Endothelial cell of umbilical vein (primary cell): ENCODE data around the gene PDGFRB. TPM values are rescaled to one million over a fixed set of nuclear protein-coding genes. Genes with fewer than 3 reads are reported as not detected.

Experiments used
- BruUV-seq: library from RNA; stranded (reverse); fragments of 400-500 nt; replicated peaks from 2 replicates; lab custom pipeline; 2021; lab: Mats Ljungman, UMichigan
- CTCF ChIA-PET: fragments of 300-600, 350-600 bp; sonication (Branson Sonifier 250); formaldehyde crosslinking; loops from one replicate; lab custom pipeline; 2021; ENCODE audit warnings: antibody characterized with exemption, inconsistent platforms; lab: Charles Lee
- POLR2A ChIA-PET: fragments of 300-600, 350-600 bp; sonication (Branson Sonifier 250); formaldehyde crosslinking; loops from one replicate; lab custom pipeline; 2021; ENCODE audit warnings: antibody characterized with exemption, inconsistent platforms; lab: Charles Lee
- DNase-seq: peaks from one replicate; pipeline ENCODE4 v3.0.0-alpha.2; 2011; ENCODE audit warnings: low read depth, low spot score
- FAIRE-seq: peaks from 2 replicates; lab custom pipeline; 2011; peaks lifted over from hg19 to GRCh38; lab: Jason Lieb, UNC
- H2AFZ ChIP-seq: 2 replicates; pipeline ENCODE4 v1.6.0; 2012; ENCODE audit warnings: low read depth, low read length, control low read depth, inconsistent platforms
- H3K27ac ChIP-seq: 2 replicates; pipeline ENCODE4 v1.5.1; 2011; ENCODE audit warnings: low read depth, mild to moderate bottlenecking, control low read depth, low read length, moderate library complexity; ENCODE audit not compliant: insufficient read depth
- H3K27me3 ChIP-seq, 2 experiments: 2 replicates each; pipeline versions ENCODE4 v1.6.0 to v1.6.1; 2011; ENCODE audit warnings: low read length in 2 of 2, mixed read lengths in 1 of 2; ENCODE audit not compliant: control insufficient read depth in 2 of 2, insufficient read depth in 2 of 2
- H3K36me3 ChIP-seq, 2 experiments: 2 replicates in 1 of 2; 3 replicates in 1 of 2; pipeline ENCODE4 v1.5.1; 2011; ENCODE audit warnings: low read length in 2 of 2, mild to moderate bottlenecking in 1 of 2, moderate library complexity in 1 of 2; ENCODE audit not compliant: control insufficient read depth in 2 of 2, insufficient read depth in 2 of 2; ENCODE audit errors: extremely low read depth in 1 of 2
- H3K4me1 ChIP-seq: 3 replicates; pipeline ENCODE4 v1.5.1; 2011; ENCODE audit warnings: mild to moderate bottlenecking, low read length; ENCODE audit not compliant: control insufficient read depth, insufficient read depth; ENCODE audit errors: extremely low read depth
- H3K4me2 ChIP-seq: 2 replicates; pipeline ENCODE4 v1.6.1; 2011; ENCODE audit warnings: low read length, control low read depth, mixed read lengths; ENCODE audit not compliant: insufficient read depth
- H3K4me3 ChIP-seq, 3 experiments: fragments of 200-600 bp in 1 of 3; sonication (generic), shearing (Covaris generic) in 1 of 3; replicated peaks in 1 of 3; 2 replicates each; pipeline ENCODE4 v1.5.1; 2011 to 2016; ENCODE audit warnings: control low read depth in 3 of 3, low read length in 3 of 3, mild to moderate bottlenecking in 2 of 3, inconsistent platforms in 1 of 3, low read depth in 1 of 3, moderate library complexity in 1 of 3; ENCODE audit not compliant: insufficient read depth in 1 of 3
- H3K79me2 ChIP-seq: 2 replicates; pipeline ENCODE4 v1.6.0; 2012; ENCODE audit warnings: low read length, inconsistent platforms; ENCODE audit not compliant: control insufficient read depth, insufficient read depth
- H3K9ac ChIP-seq: replicated peaks from 2 replicates; pipeline ENCODE3; 2011; ENCODE audit warnings: low read length, control low read depth; ENCODE audit not compliant: insufficient read depth; ENCODE audit errors: extremely low read depth
- H3K9me1 ChIP-seq: replicated peaks from 3 replicates; pipeline ENCODE4 v1.6.0; 2011; ENCODE audit warnings: mild to moderate bottlenecking, low read length; ENCODE audit not compliant: control insufficient read depth, insufficient read depth; ENCODE audit errors: extremely low read depth
- H3K9me3 ChIP-seq: replicated peaks from 2 replicates; pipeline ENCODE4 v1.5.1; 2012; ENCODE audit warnings: low read length, inconsistent platforms; ENCODE audit not compliant: control insufficient read depth, insufficient read depth
- H4K20me1 ChIP-seq: replicated peaks from 2 replicates; pipeline ENCODE3; 2011; ENCODE audit warnings: mild to moderate bottlenecking, low read length; ENCODE audit not compliant: control insufficient read depth, insufficient read depth; ENCODE audit errors: extremely low read depth
- EZH2 ChIP-seq: IDR thresholded peaks from 2 replicates; pipeline ENCODE4 v1.6.1; 2012; ENCODE audit warnings: borderline replicate concordance, low read depth, mild to moderate bottlenecking, moderate library complexity, low read length, inconsistent platforms; ENCODE audit not compliant: severe bottlenecking
- FOS ChIP-seq: IDR thresholded peaks from 2 replicates; pipeline ENCODE4 v1.6.1; 2011; ENCODE audit warnings: mild to moderate bottlenecking, low read length, moderate library complexity, borderline replicate concordance; ENCODE audit not compliant: insufficient read depth
- GATA2 ChIP-seq: IDR thresholded peaks from 2 replicates; pipeline ENCODE4 v1.7.0; 2011; ENCODE audit warnings: low read depth, mild to moderate bottlenecking, moderate library complexity, mixed read lengths, low read length; ENCODE audit not compliant: insufficient read length, insufficient read depth
- JUN ChIP-seq: IDR thresholded peaks from 2 replicates; pipeline ENCODE4 v1.6.1; 2011; ENCODE audit warnings: borderline replicate concordance, low read depth; ENCODE audit not compliant: insufficient read length, insufficient read depth
- MYC ChIP-seq: IDR thresholded peaks from one replicate; pipeline ENCODE4 v1.6.1; 2011; ENCODE audit warnings: mild to moderate bottlenecking, low read depth, low read length
- POLR2A ChIP-seq: IDR thresholded peaks from 2 replicates; pipeline ENCODE4 v1.6.1; 2012; ENCODE audit warnings: low read depth, mild to moderate bottlenecking, control low read depth, low read length
- POLR2AphosphoS5 ChIP-seq: IDR thresholded peaks from 2 replicates; pipeline ENCODE4 v1.6.1; 2012; ENCODE audit warnings: low read depth, mild to moderate bottlenecking, control low read depth, low read length, moderate library complexity; ENCODE audit not compliant: insufficient read depth
- dilution Hi-C: fragments of 300-500 bp; cut with MboI; formaldehyde crosslinking; loops from one replicate; pipeline ENCODE4 v1.15.0; 2019; ENCODE audit warnings: low sequenced_read_pairs; ENCODE audit not compliant: extremely low pct_ligation_motif_present
- intact Hi-C: fragments of 100-400 bp; cut with micrococcal nuclease; formaldehyde crosslinking; loops from one replicate; pipeline ENCODE4 v1.10.0; 2022
- polyA plus RNA-seq, 4 experiments: library from polyadenylated mRNA; depleted of rRNA in 3 of 4; stranded (reverse) in 3 of 4; unstranded in 1 of 4; fragments of >200 nt; gene quantifications; 2 replicates each; pipeline versions ENCODE4 v1.2.1 to v1.2.3, GENCODE V29; 2011 to 2012; ENCODE audit warnings: missing spikeins in 1 of 4
- total RNA-seq: library from RNA; stranded (reverse); gene quantifications from 2 replicates; pipeline ENCODE4 v1.2.3, GENCODE V29; 2021
- TF ChIP-seq, protein P1 (sequence below), 2 donors: IDR thresholded peaks; 1 replicate in 1 of 2; 2 replicates in 1 of 2; pipeline ENCODE4 v1.5.1; 2011; ENCODE audit warnings: low read length in 2 of 2, mild to moderate bottlenecking in 2 of 2, moderate library complexity in 2 of 2, control low read depth in 1 of 2, inconsistent platforms in 1 of 2, low read depth in 1 of 2; ENCODE audit not compliant: insufficient read depth in 1 of 2; ENCODE audit errors: extremely low read depth in 1 of 2
- TF ChIP-seq, protein P2 (sequence below): IDR thresholded peaks from 2 replicates; pipeline ENCODE4 v1.6.1; 2011; ENCODE audit not compliant: insufficient read depth, insufficient read length

Gene PDGFRB
- total and polyA plus RNA-seq, 2 donors (not counting 3 experiments of a cell fraction or from before 2014, with no cell fraction given): 1.4 to 1.7 TPM

DNA sequence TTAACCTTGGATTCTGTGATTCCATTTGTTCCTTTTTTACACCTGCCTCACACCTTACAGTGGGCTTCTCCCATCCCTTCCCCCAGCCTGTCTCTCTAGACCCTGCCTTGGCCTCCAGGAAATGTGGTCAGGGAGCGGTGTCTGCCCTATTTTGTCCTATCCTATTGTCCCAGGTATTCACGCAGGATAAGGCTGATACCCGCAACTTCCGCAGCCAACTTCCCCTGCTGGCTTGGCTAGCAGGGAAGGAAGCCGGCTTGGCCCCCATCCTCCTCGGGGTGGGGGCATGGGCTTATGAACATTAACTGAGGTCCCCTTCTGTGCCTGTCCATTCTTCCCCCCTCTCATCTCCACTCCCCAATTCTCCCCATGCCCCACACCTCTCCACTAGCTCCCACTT, 72.8 kb downstream of the PDGFRB start:
- DNase-seq (no peak), FAIRE-seq (peak; percentile 33)
- Histone ChIP-seq H3K4me2 (peak overlapping the region; percentile 34), H3K9me3 (no peaks in the 10 kb centered on the region), H3K27me3 (peaks cover 15% of the 10 kb centered on the region in 2 experiments), H3K36me3 (no peaks in the 10 kb centered on the region), H2AFZ (no peak overlapping the region), H3K9ac (no peak overlapping the region), H3K27ac (no peak overlapping the region), H3K4me1 (peaks cover 17% of the 10 kb centered on the region), H3K4me3 (no peak overlapping the region), H4K20me1 (no peaks in the 10 kb centered on the region), H3K9me1 (no peaks in the 10 kb centered on the region), H3K79me2 (no peaks in the 10 kb centered on the region)
- TF ChIP-seq MYC (no peak), EZH2 (no peak), FOS (no peak), POLR2A (no peak), GATA2 (no peak), POLR2AphosphoS5 (no peak), JUN (no peak)
- TF ChIP-seq, protein P1, sequence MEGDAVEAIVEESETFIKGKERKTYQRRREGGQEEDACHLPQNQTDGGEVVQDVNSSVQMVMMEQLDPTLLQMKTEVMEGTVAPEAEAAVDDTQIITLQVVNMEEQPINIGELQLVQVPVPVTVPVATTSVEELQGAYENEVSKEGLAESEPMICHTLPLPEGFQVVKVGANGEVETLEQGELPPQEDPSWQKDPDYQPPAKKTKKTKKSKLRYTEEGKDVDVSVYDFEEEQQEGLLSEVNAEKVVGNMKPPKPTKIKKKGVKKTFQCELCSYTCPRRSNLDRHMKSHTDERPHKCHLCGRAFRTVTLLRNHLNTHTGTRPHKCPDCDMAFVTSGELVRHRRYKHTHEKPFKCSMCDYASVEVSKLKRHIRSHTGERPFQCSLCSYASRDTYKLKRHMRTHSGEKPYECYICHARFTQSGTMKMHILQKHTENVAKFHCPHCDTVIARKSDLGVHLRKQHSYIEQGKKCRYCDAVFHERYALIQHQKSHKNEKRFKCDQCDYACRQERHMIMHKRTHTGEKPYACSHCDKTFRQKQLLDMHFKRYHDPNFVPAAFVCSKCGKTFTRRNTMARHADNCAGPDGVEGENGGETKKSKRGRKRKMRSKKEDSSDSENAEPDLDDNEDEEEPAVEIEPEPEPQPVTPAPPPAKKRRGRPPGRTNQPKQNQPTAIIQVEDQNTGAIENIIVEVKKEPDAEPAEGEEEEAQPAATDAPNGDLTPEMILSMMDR (IDR thresholded peaks at IDR 0.05; ENCODE audit: extremely low read depth in 1 of 2, insufficient read depth in 1 of 2, low read depth in 1 of 2, low read length in 2 of 2): no peak
- TF ChIP-seq, protein P2, sequence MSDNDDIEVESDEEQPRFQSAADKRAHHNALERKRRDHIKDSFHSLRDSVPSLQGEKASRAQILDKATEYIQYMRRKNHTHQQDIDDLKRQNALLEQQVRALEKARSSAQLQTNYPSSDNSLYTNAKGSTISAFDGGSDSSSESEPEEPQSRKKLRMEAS: no peak
- POLR2A ChIA-PET: interaction anchor here (1.1 kb wide), 1 partner anchor 60 kb away, joined by 3 read pairs; no protein-coding TSS in a partner anchor
- intact Hi-C loops: no loop called here
- CTCF ChIA-PET: interaction anchor here (1.0 kb wide), 1 partner anchor 16 kb away, joined by 3 read pairs; no protein-coding TSS in a partner anchor
- dilution Hi-C loops: no loop called here
- BruUV-seq: no TSS peak
